SW480 (cell line): ENCODE measurements around the gene SMARCA4.
"Not testable (repeated sequence)": the region's sequence is repeated elsewhere in the genome, so short reads cannot be mapped to it uniquely, and the experiment has no call there.

Experiments
- DNase-seq: peaks from one replicate; pipeline ENCODE4 v3.0.0-alpha.2; 2016; ENCODE audit warnings: low spot score

Gene SMARCA4

GRCh38 chr19:11101057-11101456 lies 140.2 kb downstream of the SMARCA4 start:
- no peak for DNase-seq

- no peak for DNase-seq
These were observed 142.1 kb downstream of the SMARCA4 start for GRCh38 chr19:11102944-11103343.

GRCh38 chr19:11103667-11104066 lies 142.8 kb downstream of the SMARCA4 start:
- DNase-seq, result not testable (repeated sequence)

GRCh38 chr19:11105014-11105636 lies 144.3 kb downstream of the SMARCA4 start:
- DNase-seq, result no peak

GRCh38 chr19:11106477-11106876 lies 145.6 kb downstream of the SMARCA4 start:
- DNase-seq, result no peak

- DNase-seq, result no peak
These were observed 147.9 kb downstream of the SMARCA4 start for GRCh38 chr19:11108746-11109145.

GRCh38 chr19:11111117-11111770 lies 150.4 kb downstream of the SMARCA4 start:
- DNase-seq, result no peak

GRCh38 chr19:11111771-11112144 lies 150.9 kb downstream of the SMARCA4 start:
- no peak for DNase-seq
